Pulmonary artery endothelial cell (primary cell): ENCODE data around the gene ANKRD44. TPM values are rescaled to one million over a fixed set of nuclear protein-coding genes. Genes with fewer than 3 reads are reported as not detected.

Source experiments
- DNase-seq: peaks from one replicate; pipeline ENCODE4 v3.0.0-alpha.2; 2011; ENCODE audit warnings: low read depth, low spot score
- total RNA-seq: library from RNA; depleted of rRNA; stranded (reverse); fragments of >200 nt; gene quantifications from 2 replicates; pipeline ENCODE4 v1.2.3, GENCODE V29; 2014

Gene ANKRD44
- total RNA-seq, 1 donor from 2014 or later, result 13.7 TPM

DNA sequence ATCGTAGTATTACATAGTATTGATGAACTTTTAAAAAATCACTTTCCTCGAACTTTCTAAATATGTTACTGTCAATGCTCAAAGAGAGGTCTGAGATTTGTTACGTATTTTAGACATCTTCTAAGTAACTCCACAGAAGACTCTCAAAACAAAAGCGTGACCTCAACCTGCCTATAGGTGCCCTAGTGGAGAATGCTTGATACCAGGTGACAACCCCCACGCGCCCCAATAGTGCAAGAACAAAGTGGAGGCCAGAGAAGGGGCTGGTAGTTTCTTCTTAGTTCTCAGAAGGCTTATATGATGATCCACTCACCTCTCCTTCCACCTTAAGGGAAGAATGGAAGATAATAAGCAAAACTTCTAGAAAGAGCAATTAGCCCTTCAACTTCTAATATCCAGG lies 102.6 kb downstream of the ANKRD44 start:
- no peak for DNase-seq

DNA sequence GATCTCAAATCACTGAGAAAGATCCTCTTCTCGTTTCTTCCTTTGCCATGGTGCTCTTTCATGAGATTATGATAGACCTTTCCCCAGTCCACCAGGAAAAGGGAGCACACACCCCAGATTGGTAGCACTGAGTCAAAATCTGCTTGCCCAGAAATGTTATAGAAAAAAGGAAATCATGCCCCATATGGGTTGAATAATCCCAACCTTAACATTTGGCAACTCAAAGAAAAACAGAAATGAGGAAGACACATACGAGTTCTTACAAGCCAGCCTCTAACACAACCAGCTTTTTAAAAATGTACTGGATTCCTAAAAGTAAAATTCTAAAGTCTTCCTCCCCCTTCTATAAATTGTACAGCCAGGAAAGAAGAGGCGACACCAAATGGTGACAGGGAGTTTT lies 103.0 kb downstream of the ANKRD44 start:
- no peak for DNase-seq

DNA sequence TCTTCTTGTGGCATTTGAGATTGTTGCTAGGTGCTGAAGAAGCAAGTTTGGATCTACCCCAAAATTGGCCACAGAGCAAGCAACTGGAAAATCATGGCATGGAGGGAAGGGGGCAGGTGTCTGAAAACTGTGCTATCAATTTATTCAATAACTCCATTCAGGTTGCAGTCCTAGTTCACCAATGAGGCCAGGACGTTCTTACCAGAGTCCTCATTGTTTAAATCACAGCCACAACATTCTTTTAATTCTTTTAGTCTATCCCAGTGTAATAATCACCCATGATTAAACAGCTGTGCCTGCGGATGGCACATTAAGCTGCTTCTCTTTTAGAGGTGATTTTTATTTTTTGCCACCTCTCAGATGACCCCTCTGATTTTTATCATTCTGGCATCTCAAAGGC lies 103.5 kb downstream of the ANKRD44 start:
- DNase-seq, result no peak

DNA sequence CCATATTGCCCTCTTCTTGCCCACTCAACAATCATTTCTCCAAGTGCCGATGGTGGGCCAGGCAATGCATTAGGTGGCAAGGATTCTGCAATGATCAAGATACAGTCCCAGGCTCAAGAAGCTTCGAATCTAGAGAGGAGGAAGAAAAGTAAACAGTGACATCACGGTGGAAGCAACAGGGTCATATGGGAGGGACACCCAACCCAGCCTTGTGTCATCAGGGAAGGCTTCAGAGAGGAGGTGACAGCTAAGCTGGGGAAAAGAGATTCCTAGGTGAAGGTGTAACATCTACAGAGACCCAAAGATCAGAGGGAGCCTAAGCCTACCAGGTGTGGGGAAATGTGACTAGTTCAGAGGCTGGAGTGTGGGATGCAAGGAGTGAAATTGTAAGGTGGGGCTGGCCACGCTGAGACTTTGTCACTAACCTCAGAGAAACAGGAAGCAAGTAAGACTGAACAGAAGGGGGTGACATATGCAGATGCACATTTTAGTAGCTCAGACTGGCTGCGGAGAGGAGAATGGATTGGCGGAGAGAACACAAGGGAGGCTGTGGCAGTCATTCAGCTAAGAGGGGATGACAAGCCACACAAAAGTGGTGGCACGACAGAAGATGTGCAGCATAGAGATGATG lies 104.9 kb downstream of the ANKRD44 start:
- DNase-seq, result no peak

DNA sequence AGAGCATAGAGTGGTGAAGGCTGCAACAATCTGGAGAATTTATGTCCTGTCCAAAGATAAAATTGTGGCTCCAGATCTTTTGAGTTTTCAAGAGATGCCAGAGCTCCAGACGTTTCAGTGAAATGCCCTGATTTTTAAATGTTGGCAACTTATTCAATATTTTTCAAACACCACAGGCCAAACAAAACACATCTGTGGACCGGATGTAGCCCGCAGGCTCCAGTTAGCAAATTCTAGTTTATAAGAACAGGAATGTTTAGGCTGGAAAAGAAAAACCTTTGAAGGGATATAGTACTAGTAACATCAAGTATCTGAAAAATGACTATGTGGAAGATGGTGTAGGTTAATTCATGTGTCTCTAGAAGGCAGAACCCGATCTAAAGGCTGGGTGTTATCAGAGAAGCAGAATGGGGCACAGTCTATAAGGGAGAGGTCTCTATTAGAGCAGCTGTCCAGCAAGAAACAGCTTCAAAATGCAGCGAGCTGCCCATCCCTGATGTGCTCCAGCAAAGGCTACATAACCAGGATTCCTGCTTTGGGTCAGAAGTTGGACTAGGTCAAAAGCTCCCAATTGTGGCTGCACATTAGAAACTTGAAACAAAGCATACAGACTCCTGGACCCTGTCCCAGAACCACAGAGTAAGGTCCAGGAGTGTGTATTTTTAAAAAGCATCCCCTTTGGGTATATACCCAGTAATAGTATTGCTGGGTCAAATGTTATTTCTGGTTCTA lies 105.9 kb downstream of the ANKRD44 start:
- no peak for DNase-seq

DNA sequence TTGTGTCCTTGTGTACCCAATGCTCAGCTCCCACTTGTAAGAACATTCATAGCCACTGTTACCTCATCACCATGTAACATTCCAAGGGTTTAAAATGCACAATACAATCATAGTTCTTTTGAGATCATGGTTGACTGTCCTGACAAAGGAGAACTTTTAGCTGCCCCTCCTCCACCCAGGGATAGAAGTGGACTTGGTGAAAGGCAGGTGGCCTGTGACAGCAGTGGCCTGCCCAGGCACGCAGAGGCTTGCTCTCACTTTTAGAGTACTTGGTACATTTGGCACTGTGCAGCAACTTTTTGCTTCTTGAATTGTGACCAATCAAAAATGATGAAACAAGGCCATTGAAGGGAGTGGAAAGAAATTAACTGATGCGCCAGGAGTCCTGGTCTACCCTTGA lies 108.7 kb downstream of the ANKRD44 start:
- DNase-seq, result no peak

DNA sequence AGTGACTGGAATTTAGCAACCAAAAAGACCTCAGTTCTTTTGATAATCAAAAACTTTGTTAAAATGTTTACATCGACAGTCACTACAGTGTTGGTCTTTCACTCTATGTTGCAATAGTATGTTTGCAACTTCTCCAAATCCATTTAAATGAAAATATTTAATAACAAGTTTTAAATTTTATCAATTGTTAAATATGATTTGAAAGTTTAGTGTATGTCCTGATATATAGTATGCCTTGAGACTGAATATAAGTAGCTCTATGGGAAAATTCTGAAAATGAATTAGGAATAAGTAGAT lies 109.9 kb downstream of the ANKRD44 start:
- no peak for DNase-seq

DNA sequence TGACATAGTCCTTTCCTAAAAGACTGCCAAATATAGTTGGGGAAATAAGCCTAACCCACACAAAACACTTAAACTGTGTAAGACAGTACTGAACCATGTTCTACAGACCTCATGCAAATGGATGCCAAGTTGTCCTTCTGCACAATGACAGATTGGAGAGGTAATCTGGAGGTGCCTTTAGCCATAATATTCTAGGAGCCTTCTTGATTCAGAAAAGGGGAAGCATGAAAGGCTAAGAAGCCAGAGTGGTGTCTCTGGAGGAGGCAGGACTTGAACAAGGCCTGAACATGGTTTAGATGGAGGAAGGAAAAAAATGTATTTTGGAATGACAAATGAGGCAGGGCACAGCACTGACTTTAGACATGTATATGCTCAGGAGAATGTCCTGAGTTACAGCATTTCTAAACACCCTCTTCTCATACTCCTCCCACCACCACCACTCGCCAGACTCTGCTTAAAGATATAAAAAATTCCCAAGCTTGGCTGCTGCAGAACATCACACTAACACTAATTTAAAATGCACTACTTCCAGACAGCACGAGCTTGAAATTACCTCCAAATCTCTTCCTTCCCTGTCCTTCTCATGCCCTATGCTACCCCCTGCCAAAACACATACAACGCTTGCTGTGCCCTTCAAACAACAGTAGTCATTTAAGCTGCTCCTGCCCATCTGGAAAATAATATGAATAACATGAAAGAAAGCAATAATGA lies 110.4 kb downstream of the ANKRD44 start:
- DNase-seq, result no peak

DNA sequence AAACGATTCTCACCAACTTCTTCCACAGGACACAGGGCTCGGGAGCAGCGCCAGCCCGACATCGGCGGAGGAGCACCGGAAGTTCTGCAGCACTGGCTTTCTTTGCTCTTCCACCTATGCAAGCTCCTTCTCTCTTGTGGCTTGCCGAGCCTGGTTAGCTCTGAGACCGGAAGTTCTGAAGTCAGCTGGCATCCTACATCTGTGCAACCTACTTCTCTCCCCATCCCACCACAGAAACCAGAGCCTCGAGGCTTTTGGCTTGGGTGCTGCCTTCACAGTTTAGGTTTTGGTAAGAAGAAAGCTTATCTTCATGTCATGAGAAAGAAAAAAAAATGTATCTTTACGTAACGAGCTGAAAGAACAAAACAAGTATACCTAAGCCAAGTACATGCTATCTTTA lies 111.7 kb downstream of the ANKRD44 start:
- no peak for DNase-seq

DNA sequence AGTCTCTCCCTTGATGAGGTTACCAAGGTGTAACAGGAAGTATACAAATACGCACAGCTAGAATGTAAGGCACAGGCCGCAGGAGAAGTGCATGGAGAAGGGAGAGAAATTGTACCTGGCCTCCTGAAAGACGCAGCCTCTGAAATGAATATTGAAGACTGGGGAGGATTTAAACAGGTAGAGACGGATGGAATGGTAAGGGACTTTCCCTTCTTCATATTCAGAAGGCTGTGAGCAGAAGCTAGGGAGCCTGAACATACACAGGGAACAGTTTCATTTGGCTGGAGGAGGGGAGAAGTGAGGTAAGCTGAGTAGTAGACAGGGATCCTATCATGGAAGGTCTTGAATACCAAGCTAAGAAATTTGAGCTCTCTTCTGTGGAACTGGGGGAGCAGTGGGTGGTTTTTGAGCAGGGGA lies 112.7 kb downstream of the ANKRD44 start:
- no peak for DNase-seq

DNA sequence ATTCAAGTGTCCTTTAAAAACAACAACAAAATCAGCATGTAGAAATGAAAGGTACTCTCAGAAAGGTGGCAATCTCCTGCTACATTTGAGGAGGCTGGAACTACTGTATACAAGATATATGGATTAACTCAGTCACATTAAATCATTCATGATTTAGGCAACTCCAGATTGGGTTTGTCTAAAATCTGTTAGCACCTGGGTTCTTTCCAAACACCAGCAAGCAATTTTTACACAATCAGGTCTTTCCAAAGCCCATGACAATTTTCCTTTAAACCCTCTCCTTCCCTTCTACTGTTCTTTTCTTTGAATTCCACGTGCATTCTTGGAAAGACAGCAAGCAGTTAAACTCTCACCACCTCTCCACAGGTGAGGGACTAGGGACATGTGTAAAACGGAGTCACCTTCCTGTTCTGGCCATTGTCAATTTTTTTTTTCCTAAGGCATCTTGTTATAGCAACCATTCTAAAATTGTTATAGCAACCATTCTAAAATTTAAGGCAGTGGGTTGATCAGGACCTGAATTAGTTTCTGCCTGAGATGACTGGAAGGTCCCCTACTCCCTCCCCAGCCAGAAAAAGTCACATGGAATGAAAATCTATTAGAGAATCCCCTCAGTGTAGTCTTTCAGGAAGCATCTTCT lies 113.9 kb downstream of the ANKRD44 start:
- no peak for DNase-seq

DNA sequence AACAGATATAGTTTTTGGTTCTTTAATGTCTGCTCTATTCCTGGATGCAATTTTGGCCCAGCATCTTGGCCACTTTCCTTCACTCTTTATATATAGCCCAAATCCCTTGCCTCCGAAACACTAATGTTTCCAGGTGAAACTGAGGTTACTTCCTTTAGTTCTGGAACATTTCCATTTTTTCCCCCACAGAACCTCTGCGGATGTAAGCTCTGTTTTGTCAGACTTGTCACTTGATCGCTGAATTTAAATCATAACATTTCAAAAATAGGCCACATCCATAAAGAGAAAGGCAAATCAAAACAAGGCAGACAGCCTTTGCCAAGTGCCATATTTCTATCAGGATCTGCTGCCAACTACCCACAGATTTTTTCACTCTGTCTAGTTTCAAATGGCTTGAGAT lies 115.1 kb downstream of the ANKRD44 start:
- DNase-seq, result no peak

DNA sequence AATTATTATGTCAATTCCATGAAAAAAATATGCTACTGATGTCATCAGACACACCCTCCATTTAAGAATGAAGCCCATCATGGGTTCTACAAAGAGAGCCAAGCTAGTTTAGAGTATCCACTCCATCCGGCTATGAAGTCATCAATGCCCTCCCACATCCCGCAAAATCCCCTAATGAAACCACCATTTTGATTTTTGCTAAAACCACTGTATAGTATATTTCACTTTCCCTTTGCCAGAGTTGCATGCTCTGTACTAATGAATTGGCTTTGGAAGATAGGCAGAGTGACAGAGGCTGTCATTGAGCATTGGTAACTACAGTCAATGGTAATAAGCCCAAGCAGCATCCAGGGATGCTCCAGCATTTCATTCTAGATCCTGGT lies 118.6 kb downstream of the ANKRD44 start:
- DNase-seq, result no peak

DNA sequence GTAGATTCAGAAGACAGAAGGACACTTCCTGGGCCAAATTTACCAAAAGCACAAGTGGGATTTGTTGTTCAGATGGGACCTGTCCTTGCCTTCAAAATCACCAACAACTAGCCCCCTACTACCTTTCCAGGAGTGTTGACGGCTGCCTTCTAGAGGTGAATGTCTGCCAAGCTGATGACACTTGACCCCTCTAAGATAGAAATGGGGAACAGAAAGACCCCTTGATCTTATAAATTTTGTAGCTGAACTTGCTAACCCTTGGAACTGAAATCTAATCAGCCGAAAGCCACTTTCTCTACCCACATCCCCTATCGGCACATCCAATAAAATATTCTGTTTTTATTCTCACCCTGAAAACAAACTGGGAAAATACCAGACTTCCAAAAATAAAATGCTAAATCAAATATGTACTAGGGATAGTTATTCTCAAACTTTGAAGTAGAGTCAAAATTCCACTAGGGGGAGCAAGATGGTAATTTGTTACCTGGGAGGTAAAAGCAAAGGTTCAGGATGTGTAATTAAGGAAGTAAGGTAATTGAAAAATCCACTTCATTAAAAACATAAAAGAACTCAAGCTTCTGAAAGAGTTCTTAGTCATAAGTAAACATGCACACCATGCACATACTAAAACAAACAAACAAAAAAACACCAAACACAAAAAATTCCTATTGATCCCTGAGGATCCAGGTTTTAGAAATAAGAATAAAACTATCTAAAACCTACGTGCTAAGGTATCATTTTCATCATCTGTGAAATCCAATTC lies 119.2 kb downstream of the ANKRD44 start:
- DNase-seq, result no peak

DNA sequence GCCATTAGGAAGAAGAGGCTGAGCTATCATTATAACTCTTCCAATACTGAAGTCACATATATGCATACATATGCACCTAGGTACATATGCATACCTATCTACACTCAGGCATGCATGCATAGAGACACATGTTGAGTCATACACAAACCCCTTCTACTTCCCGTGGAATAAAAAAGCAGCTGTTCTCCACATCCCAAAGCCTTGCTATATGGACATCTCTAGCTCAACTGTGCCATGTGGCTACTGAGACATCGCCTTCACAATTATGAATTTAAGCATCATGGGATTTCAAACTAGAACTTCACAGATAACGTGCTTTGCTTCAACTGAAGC lies 120.5 kb downstream of the ANKRD44 start:
- no peak for DNase-seq

DNA sequence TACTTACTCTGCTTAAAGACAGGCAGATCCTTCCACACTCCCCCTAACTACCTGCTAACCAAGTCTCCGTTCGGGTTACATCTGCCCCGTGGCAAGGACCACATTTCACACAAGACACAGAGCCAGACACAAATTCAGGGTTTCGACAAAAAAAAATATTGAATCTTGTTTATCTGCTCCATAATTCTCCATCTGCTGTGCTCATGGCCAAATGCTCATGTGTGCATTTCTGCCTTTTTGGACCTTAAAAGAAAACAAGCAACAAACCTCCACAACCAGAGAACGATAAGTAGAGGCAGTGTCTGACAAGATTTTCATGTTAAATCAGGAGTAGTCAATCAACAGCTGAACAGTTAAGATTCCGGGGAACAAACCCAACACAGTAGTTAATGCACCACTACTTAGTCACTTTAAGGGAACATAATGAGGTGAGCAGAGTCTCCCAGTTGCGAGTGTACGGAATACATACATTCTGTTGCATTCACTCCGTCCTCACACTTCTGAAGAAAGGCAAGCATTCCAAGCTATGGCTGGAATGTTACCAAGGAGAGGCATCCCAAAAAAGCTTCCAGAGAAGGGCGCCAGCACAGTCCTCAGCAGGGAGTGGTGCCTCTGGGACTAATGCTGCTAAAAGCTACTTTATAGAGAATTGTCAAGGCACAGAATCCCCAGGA lies 121.0 kb downstream of the ANKRD44 start:
- DNase-seq, result no peak

DNA sequence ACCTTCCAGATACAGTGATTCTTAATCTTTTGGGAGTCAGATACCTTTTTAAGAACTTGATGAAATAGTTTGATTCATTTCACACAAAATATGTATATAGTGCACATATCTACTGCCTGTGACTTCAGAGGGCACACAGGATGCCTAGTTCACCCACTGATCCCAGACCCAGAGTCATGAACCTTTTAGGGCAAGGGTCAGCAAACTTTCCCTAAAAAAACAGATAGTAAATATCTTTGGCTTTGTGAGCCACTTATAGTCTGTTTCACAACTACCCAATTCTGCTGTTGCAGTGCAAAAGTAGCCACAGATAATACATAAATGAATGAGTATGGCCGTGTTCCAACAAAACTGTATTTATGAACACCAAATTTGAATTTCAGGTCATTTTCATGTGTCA lies 124.9 kb downstream of the ANKRD44 start:
- DNase-seq, result no peak

DNA sequence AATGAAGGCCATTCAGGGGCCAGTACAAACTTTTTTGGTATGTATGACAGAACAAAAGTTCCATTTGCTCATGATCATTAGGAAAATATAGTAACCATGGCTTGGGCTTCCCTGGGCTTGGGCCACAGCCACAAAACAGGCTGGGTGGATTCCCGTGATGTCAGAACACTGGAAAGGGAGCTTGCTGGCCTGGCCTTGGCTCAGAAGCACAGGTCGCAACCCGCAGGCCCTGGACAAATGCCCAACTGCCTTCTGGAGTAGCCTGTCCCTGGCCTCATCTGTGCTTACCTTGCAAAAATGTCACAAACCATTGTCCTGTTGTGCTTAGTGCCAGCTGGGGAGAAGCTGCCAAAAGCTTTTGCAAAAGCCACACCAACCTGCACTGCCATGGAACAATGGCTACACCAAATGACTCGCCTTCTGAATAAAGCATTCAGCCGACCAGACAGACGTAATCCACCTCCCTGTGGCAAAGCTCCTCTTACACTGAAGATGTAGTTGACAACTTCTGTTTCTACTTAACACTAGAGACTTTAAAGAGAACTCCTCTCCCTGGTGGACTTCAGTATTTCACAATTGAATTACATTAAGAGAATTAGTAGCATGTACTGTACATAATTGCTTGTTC lies 125.5 kb downstream of the ANKRD44 start:
- no peak for DNase-seq

DNA sequence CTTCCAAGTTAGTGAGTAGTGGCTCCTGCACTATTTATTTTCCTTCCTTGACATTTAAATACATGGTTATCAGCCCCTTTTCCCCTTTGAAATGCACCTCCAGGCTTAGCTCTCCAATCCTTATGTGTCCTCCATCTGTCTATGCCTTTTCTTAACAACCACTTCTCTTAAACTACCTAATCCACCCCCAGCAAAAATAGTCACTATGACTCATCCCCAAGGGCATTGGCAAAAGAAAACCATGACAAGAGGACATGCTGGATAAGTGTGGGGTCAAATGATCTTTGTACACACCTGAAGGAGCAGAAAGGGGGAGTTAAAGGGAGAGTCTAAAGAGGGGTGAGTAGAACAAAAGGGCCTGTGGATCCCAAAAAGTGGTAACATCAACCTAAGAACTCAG lies 127.2 kb downstream of the ANKRD44 start:
- no peak for DNase-seq

DNA sequence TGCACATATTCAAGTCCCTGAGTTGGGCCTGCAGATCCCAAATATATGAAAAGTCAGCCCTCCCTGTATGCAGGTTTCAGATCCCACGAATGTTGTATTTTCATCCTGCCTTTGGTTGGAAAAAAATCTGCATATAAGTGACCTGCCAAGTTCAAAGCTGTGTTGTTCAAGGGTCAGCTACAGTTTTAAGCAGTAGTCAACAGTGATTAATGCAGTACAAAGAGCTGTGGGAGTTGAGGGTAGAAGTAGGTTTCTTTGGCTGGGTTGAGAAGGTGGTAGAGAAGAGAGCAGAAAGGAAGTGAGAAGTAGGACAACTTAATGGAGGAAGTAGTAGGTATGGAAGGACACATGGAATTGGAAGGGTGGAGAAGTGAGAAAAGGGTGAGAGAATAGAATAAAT lies 127.9 kb downstream of the ANKRD44 start:
- no peak for DNase-seq

DNA sequence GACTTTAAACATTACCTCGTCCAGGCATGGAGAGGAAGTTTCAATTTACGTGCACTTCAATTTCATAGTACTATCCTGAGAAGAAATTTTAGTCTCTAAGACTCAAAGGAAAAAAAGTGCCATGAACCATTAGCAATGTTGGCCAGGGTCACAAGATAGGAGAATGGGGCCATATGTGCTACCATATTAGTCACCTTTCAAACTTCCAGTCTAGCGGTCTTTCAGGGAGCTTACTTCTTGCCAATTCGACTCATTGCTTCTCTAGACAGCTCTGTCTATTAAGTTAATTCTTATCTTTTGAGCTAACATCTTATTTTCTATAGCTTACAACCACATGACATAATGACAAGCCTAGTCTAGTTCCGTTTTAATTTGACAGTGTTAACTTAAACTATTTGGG lies 129.1 kb downstream of the ANKRD44 start:
- no peak for DNase-seq
